ENCODE results near the gene NKX2-1.
"Not testable (repeated sequence)": the region's sequence is repeated elsewhere in the genome, so short reads cannot be mapped to it uniquely, and the experiment has no call there.

NKX2-1 gene

DNA sequence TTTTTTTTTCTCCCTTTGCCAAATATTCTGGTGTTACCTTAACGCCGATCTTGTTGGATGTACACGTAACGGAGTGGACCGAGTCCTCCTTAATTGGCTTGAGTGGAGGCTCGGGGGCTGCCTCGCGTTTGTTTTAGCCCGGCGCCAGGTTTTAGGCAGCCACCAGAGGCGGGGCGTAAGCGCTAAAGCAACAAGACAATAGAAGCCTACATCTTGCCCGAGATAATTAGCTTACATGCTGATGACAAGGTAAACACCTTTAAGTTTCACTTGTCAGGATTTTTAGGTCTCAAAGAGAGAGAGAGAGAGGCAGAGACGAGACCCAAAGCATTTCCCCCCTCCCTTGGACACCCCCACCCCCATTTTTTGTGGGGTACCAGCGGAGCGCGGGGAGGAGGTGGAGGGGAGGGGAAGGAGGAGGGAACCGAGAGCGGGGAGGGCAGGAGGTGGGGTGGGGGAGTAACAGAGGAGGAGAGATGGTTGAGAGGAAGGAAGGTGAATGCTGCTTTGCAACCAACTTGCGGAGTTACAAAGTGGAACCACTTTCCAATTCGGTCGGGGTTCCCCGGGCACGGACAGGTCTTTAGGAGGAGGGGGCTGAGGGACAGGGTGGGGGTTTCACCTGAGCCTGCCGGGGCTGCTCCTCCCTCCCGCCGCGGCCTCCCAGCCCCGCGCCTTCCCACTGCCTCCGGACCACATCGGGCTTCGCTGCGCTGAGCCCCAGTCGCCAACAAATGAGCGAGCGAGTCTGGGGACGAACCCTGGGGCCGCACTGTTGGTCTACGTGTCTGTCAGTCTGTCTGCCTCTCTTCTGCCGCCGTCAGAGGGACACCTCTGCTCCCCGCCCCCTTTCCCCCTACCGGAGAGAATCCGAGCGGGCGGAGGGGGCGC, at the start of gene NKX2-1:
NKX2-1 (minus strand) TSS at position 802 of the 891 bp plus-strand sequence; CDS start at position 699, 103 bp downstream.
- Histone ChIP-seq H3K4me1 (ENCODE audit: control insufficient read depth, insufficient read depth, low read length) (peaks cover 2% of the 10 kb centered on the region), H3K4me3 (ENCODE audit: low read depth, low read length) (peak within 1 kb of the TSS; percentile 39), H3K27me3 (ENCODE audit: control insufficient read depth, insufficient read depth, low read length) (peaks cover 99% of the 10 kb centered on the region), H3K9ac (ENCODE audit: low read depth, low read length) (no peak within 1 kb of the TSS), H3K36me3 (ENCODE audit: control insufficient read depth, insufficient read depth, low read length) (no peaks in the 10 kb centered on the region), H3K9me3 (ENCODE audit: control insufficient read depth, insufficient read depth, low read length) (no peaks in the 10 kb centered on the region)

GRCh38 chr14:36556811-36557433, 36.9 kb upstream of the NKX2-1 start:
- no peaks in the 10 kb centered on the region for H3K9me3 ChIP-seq (ENCODE audit: control insufficient read depth, insufficient read depth, low read length)
- peaks cover 3% of the 10 kb centered on the region for H3K4me1 ChIP-seq (ENCODE audit: control insufficient read depth, insufficient read depth, low read length)
- H3K4me3 ChIP-seq (ENCODE audit: low read depth, low read length): no peak overlapping the region
- no peaks in the 10 kb centered on the region for H3K36me3 ChIP-seq (ENCODE audit: control insufficient read depth, insufficient read depth, low read length)
- no peak overlapping the region for H3K9ac ChIP-seq (ENCODE audit: low read depth, low read length)
- peaks cover 21% of the 10 kb centered on the region for H3K27me3 ChIP-seq (ENCODE audit: control insufficient read depth, insufficient read depth, low read length)

GRCh38 chr14:36555998-36556743, 36.1 kb upstream of the NKX2-1 start:
- peaks cover 3% of the 10 kb centered on the region for H3K4me1 ChIP-seq (ENCODE audit: control insufficient read depth, insufficient read depth, low read length)
- H3K9ac ChIP-seq (ENCODE audit: low read depth, low read length): no peak overlapping the region
- no peak overlapping the region for H3K4me3 ChIP-seq (ENCODE audit: low read depth, low read length)
- H3K9me3 ChIP-seq (ENCODE audit: control insufficient read depth, insufficient read depth, low read length): no peaks in the 10 kb centered on the region
- no peaks in the 10 kb centered on the region for H3K36me3 ChIP-seq (ENCODE audit: control insufficient read depth, insufficient read depth, low read length)
- peaks cover 16% of the 10 kb centered on the region for H3K27me3 ChIP-seq (ENCODE audit: control insufficient read depth, insufficient read depth, low read length)

- H3K9ac ChIP-seq (ENCODE audit: low read depth, low read length): no peak overlapping the region
- no peaks in the 10 kb centered on the region for H3K36me3 ChIP-seq (ENCODE audit: control insufficient read depth, insufficient read depth, low read length)
- H3K4me1 ChIP-seq (ENCODE audit: control insufficient read depth, insufficient read depth, low read length): peaks cover 3% of the 10 kb centered on the region
- H3K9me3 ChIP-seq (ENCODE audit: control insufficient read depth, insufficient read depth, low read length): no peaks in the 10 kb centered on the region
- peaks cover 5% of the 10 kb centered on the region for H3K27me3 ChIP-seq (ENCODE audit: control insufficient read depth, insufficient read depth, low read length)
- no peak overlapping the region for H3K4me3 ChIP-seq (ENCODE audit: low read depth, low read length)
These were observed 33.7 kb upstream of the NKX2-1 start for GRCh38 chr14:36553656-36554260.

GRCh38 chr14:36550899-36551298, 30.9 kb upstream of the NKX2-1 start:
- Histone ChIP-seq H3K4me1 (ENCODE audit: control insufficient read depth, insufficient read depth, low read length) (no peaks in the 10 kb centered on the region), H3K9me3 (ENCODE audit: control insufficient read depth, insufficient read depth, low read length) (no peaks in the 10 kb centered on the region), H3K27me3 (ENCODE audit: control insufficient read depth, insufficient read depth, low read length) (peaks cover 5% of the 10 kb centered on the region), H3K4me3 (ENCODE audit: low read depth, low read length) (no peak overlapping the region), H3K9ac (ENCODE audit: low read depth, low read length) (no peak overlapping the region), H3K36me3 (ENCODE audit: control insufficient read depth, insufficient read depth, low read length) (no peaks in the 10 kb centered on the region)

GRCh38 chr14:36544280-36544679, 24.2 kb upstream of the NKX2-1 start:
- H3K36me3 ChIP-seq (ENCODE audit: control insufficient read depth, insufficient read depth, low read length); H3K4me1 ChIP-seq (ENCODE audit: control insufficient read depth, insufficient read depth, low read length); H3K27me3 ChIP-seq (ENCODE audit: control insufficient read depth, insufficient read depth, low read length); H3K4me3 ChIP-seq (ENCODE audit: low read depth, low read length); H3K9ac ChIP-seq (ENCODE audit: low read depth, low read length); H3K9me3 ChIP-seq (ENCODE audit: control insufficient read depth, insufficient read depth, low read length): not testable (repeated sequence)

- peaks cover 16% of the 10 kb centered on the region for H3K27me3 ChIP-seq (ENCODE audit: control insufficient read depth, insufficient read depth, low read length)
- H3K36me3 ChIP-seq (ENCODE audit: control insufficient read depth, insufficient read depth, low read length): no peaks in the 10 kb centered on the region
- H3K4me1 ChIP-seq (ENCODE audit: control insufficient read depth, insufficient read depth, low read length): no peaks in the 10 kb centered on the region
- no peak overlapping the region for H3K9ac ChIP-seq (ENCODE audit: low read depth, low read length)
- no peaks in the 10 kb centered on the region for H3K9me3 ChIP-seq (ENCODE audit: control insufficient read depth, insufficient read depth, low read length)
- no peak overlapping the region for H3K4me3 ChIP-seq (ENCODE audit: low read depth, low read length)
These were observed 18.0 kb upstream of the NKX2-1 start for GRCh38 chr14:36538051-36538450.

DNA sequence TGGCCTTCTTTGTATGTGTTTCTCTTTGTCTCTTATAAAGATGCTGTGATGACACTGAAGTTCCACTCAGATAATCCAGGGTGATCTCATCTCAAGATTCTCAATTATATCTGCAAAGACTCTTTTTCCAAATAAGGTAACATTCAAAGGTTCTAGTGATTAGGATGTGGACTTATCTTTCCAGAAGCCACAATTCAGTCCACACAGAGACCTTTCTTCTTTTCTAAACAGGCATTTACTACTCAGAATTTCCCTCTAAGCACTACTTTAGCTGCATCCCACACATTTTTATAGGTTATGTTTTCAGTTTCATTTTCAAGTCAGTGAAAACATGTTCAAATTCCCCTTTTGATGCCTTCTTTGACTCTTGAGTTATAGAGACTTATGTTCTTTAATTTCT, 9.0 kb upstream of the NKX2-1 start:
- no peak overlapping the region for H3K9ac ChIP-seq (ENCODE audit: low read depth, low read length)
- H3K36me3 ChIP-seq (ENCODE audit: control insufficient read depth, insufficient read depth, low read length): no peaks in the 10 kb centered on the region
- no peaks in the 10 kb centered on the region for H3K4me1 ChIP-seq (ENCODE audit: control insufficient read depth, insufficient read depth, low read length)
- no peak overlapping the region for H3K4me3 ChIP-seq (ENCODE audit: low read depth, low read length)
- H3K9me3 ChIP-seq (ENCODE audit: control insufficient read depth, insufficient read depth, low read length): no peaks in the 10 kb centered on the region
- peaks cover 91% of the 10 kb centered on the region for H3K27me3 ChIP-seq (ENCODE audit: control insufficient read depth, insufficient read depth, low read length)

GRCh38 chr14:36525746-36526099, 5.7 kb upstream of the NKX2-1 start:
- no peak overlapping the region for H3K9ac ChIP-seq (ENCODE audit: low read depth, low read length)

DNA sequence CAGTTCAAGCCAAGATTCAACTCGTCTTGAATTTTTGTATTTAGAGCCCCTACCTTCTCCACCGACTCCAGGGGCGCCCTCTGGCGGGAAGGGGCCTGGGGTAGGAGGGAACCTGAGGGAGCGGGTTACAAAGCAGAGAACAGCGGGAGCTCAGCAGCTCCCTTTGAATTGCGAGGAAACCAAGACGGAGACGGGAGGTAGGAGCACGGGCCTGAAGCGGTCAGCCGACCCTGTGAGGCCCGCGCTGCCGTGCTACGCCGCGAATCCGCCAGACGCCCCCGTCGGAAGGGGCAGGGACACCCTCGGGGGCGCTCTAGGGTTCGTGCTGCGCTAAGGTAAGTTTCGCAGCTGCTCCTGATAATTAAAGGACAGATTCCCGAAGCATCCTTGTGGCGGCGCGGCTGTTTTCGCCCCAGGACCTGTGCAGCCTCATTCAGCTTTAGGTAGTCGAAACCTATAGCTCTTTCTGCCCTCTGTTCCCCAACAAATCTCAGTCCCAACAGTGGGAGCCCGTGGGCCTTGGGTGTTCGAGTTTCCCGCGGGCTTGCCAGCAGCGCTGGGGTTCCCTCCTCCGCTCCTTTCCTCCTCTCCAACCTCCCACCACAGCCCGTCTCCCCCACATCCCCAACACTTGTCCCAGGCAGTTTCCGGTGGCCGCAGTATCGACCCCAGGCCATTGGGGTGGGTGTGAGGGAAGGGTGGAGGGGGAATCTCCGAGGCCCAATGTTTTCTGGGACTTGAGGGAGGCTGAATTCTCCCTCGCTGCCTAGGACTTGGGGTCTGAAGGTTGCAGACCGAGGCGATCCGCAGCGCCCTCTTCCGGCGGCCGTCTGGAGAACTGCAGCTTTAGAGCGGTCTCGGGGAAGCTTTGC, 5.1 kb upstream of the NKX2-1 start:
- H3K27me3 ChIP-seq (ENCODE audit: control insufficient read depth, insufficient read depth, low read length): peaks cover 99% of the 10 kb centered on the region
- H3K9me3 ChIP-seq (ENCODE audit: control insufficient read depth, insufficient read depth, low read length): no peaks in the 10 kb centered on the region
- H3K9ac ChIP-seq (ENCODE audit: low read depth, low read length): no peak overlapping the region
- H3K36me3 ChIP-seq (ENCODE audit: control insufficient read depth, insufficient read depth, low read length): no peaks in the 10 kb centered on the region
- peak overlapping the region; percentile 56 for H3K4me3 ChIP-seq (ENCODE audit: low read depth, low read length)
- no peaks in the 10 kb centered on the region for H3K4me1 ChIP-seq (ENCODE audit: control insufficient read depth, insufficient read depth, low read length)

More at GRCh38 chr14:36525746-36526099, 5.7 kb upstream of the NKX2-1 start:
- no peaks in the 10 kb centered on the region for H3K36me3 ChIP-seq (ENCODE audit: control insufficient read depth, insufficient read depth, low read length)
- H3K4me3 ChIP-seq (ENCODE audit: low read depth, low read length): no peak overlapping the region
- peaks cover 100% of the 10 kb centered on the region for H3K27me3 ChIP-seq (ENCODE audit: control insufficient read depth, insufficient read depth, low read length)
- no peaks in the 10 kb centered on the region for H3K9me3 ChIP-seq (ENCODE audit: control insufficient read depth, insufficient read depth, low read length)
- H3K4me1 ChIP-seq (ENCODE audit: control insufficient read depth, insufficient read depth, low read length): no peaks in the 10 kb centered on the region

Data from iPS-15b (cell line).